ENCODE results near the gene INTS4.
"Not testable (repeated sequence)": the region's sequence is repeated elsewhere in the genome, so short reads cannot be mapped to it uniquely, and the experiment has no call there.

Gene INTS4

GRCh38 chr11:77913608-77914306, 80.7 kb downstream of the INTS4 start:
- not testable (repeated sequence) for DNase-seq (ENCODE audit: low read depth); H3K4me3 ChIP-seq (ENCODE audit: low read length)

- DNase-seq (ENCODE audit: low read depth); H3K4me3 ChIP-seq (ENCODE audit: low read length): not testable (repeated sequence)
Observed at GRCh38 chr11:77910828-77911227, 83.6 kb downstream of the INTS4 start.

DNA sequence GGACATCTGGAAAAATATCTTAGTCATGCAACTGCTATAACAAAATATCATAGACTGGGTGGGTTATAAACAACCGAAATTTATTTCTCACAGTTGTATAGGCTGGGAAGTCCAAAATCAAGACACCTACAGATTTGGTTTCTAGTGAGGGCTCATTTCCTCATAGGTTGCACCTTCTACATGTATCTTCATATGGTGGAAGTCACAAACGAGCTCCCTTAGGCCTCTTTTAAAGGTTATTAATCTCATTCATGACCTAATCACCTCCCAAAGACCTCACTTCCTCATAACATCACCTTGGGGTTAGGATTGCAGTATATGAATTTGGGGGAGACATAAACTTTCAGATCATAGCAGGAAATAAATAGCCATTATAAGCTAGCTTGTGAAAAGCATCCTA, 85.2 kb downstream of the INTS4 start:
- no peak for TF ChIP-seq CTCF (conservative IDR thresholded peaks at IDR 0.05; ENCODE audit: low read depth, low read length)

DNA sequence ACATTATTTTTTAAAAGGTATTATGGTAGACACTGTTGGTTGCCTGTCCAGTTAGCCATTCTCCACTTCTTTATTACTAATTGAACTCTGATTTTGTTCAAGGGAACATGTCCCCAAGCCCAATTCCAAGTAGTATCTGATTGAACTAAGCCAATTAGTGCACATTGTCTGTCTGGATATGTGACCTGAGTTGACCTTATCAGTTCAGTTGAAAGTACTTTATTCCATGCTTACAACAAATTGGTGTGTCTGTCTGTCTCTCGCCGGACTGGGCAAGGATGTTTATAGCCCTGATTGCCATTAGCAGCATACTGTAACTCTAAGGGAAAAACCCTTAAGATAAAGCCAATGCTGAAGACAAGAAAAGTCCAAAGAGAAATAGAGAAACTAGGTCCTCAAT, 85.6 kb downstream of the INTS4 start:
- no peak for DNase-seq (ENCODE audit: low read depth)
- no peak overlapping the region for H3K4me3 ChIP-seq (ENCODE audit: low read length)
- TF ChIP-seq CTCF (conservative IDR thresholded peaks at IDR 0.05; ENCODE audit: low read depth, low read length): no peak

More for the DNA sequence above, 85.2 kb downstream of the INTS4 start:
- no peak for DNase-seq (ENCODE audit: low read depth)
- H3K4me3 ChIP-seq (ENCODE audit: low read length): no peak overlapping the region

GRCh38 chr11:77894949-77895348, 99.5 kb downstream of the INTS4 start:
- DNase-seq (ENCODE audit: low read depth); H3K4me3 ChIP-seq (ENCODE audit: low read length): not testable (repeated sequence)

GRCh38 chr11:77891703-77892102, 102.8 kb downstream of the INTS4 start:
- not testable (repeated sequence) for H3K4me3 ChIP-seq (ENCODE audit: low read length); DNase-seq (ENCODE audit: low read depth)

- H3K4me3 ChIP-seq (ENCODE audit: low read length); DNase-seq (ENCODE audit: low read depth): not testable (repeated sequence)
Observed at GRCh38 chr11:77891256-77891655, 103.2 kb downstream of the INTS4 start.

DNA sequence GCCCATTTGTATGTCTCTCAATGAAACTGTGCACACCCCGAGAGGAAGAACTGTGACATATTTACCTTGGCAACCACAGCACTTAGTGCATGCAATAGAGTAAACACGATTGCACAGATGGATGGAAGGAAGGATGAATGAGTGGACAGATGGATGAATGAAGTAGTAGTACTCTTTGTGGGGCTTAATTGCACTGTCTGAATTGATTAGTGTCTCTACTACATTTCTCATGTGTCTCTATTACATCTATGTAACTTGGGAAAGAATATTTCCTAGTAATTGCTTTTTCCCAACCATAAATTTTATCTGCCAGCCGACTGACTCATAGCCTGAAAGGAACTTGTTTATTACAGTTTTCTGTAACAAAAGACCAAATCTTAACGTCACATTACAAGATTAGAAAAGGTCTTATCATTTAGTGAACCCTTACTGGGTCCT, 103.8 kb downstream of the INTS4 start:
- DNase-seq (ENCODE audit: low read depth); H3K4me3 ChIP-seq (ENCODE audit: low read length): not testable (repeated sequence)

- DNase-seq (ENCODE audit: low read depth); H3K4me3 ChIP-seq (ENCODE audit: low read length): not testable (repeated sequence)
Observed at GRCh38 chr11:77890100-77890614, 104.3 kb downstream of the INTS4 start.

DNA sequence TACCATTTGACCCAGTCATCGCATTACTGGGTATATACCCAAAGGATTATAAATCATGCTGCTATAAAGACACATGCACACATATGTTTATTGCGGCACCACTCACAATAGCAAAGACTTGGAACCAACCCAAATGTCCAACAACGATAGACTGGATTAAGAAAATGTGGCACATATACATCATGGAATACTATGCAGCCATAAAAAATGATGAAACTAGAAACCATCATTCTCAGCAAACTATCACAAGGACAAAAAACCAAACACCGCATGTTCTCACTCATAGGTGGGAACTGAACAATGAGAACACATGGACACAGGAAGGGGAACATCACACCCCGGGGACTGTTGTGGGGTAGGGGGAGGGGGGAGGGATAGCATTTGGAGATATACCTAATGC, 105.4 kb downstream of the INTS4 start:
- not testable (repeated sequence) for H3K4me3 ChIP-seq (ENCODE audit: low read length); DNase-seq (ENCODE audit: low read depth)

DNA sequence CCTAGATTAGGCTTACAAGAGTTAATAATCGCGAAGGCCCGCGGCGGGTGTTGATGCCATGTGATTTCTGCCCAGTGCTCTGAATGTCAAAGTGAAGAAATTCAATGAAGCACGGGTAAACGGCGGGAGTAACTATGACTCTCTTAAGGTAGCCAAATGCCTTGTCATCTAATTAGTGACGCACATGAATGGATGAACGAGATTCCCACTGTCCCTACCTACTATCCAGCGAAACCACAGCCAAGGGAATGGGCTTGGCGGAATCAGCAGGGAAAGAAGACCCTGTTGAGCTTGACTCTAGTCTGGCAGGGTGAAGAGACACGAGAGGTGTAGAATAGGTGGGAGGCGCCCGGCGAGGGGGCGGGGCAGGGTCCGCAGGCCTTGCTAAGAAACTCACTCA, 108.1 kb downstream of the INTS4 start:
- no peak for DNase-seq (ENCODE audit: low read depth)
- TF ChIP-seq CTCF (conservative IDR thresholded peaks at IDR 0.05; ENCODE audit: low read depth, low read length): no peak
- no peak overlapping the region for H3K4me3 ChIP-seq (ENCODE audit: low read length)

GRCh38 chr11:77884829-77885190, 109.7 kb downstream of the INTS4 start:
- TF ChIP-seq CTCF (conservative IDR thresholded peaks at IDR 0.05; ENCODE audit: low read depth, low read length): no peak

More at GRCh38 chr11:77884829-77885190, 109.7 kb downstream of the INTS4 start:
- DNase-seq (ENCODE audit: low read depth): no peak
- H3K4me3 ChIP-seq (ENCODE audit: low read length): no peak overlapping the region
